H1 (cell line): ENCODE results near the gene TOP2A. TPM values are rescaled to one million over a fixed set of nuclear protein-coding genes. Genes with fewer than 3 reads are reported as not detected.

ENCODE experiments used
- CTCF ChIA-PET: fragments of 300-600 bp; sonication (Branson Sonifier 250); formaldehyde crosslinking; loops from one replicate; lab custom pipeline; 2021; ENCODE audit not compliant: partially characterized antibody; lab: Charles Lee
- POLR2A ChIA-PET: fragments of 300-600 bp; sonication (Branson Sonifier 250); formaldehyde crosslinking; loops from one replicate; lab custom pipeline; 2021; ENCODE audit warnings: inconsistent platforms; ENCODE audit not compliant: partially characterized antibody; lab: Charles Lee
- DNase-seq, 2 experiments: peaks; one replicate each; pipeline versions ENCODE4 v3.0.0 to v3.0.0-alpha.2; 2010 to 2022; ENCODE audit warnings: low spot score in 2 of 2, low read depth in 1 of 2, mixed read lengths in 1 of 2
- FAIRE-seq: peaks from 2 replicates; lab custom pipeline; 2011; peaks lifted over from hg19 to GRCh38; lab: Jason Lieb, UNC
- H2AFZ ChIP-seq: 2 replicates; pipeline ENCODE4 v1.8.1; 2012; ENCODE audit warnings: low read length, inconsistent platforms
- H2AK5ac ChIP-seq: 2 replicates; pipeline ENCODE4 v1.6.1; 2013; ENCODE audit warnings: low read depth, low read length
- H2BK120ac ChIP-seq: replicated peaks from 2 replicates; pipeline ENCODE3; 2013; ENCODE audit warnings: low read depth, low read length, inconsistent platforms
- H2BK12ac ChIP-seq: 2 replicates; pipeline ENCODE4 v1.6.1; 2013; ENCODE audit warnings: low read depth, low read length
- H2BK15ac ChIP-seq: 2 replicates; pipeline ENCODE4 v1.6.1; 2013; ENCODE audit warnings: low read length
- H2BK20ac ChIP-seq: 2 replicates; pipeline ENCODE4 v1.6.1; 2013; ENCODE audit warnings: low read length
- H2BK5ac ChIP-seq: 2 replicates; pipeline ENCODE4 v1.6.1; 2013; ENCODE audit warnings: low read depth, low read length
- H3K14ac ChIP-seq: 2 replicates; pipeline ENCODE4 v1.6.1; 2013; ENCODE audit warnings: inconsistent platforms; ENCODE audit not compliant: insufficient read length
- H3K18ac ChIP-seq: 2 replicates; pipeline ENCODE4 v1.6.1; 2013; ENCODE audit warnings: low read length; ENCODE audit errors: extremely low read depth
- H3K23ac ChIP-seq: 2 replicates; pipeline ENCODE4 v1.6.1; 2013; ENCODE audit warnings: inconsistent platforms; ENCODE audit not compliant: insufficient read length
- H3K23me2 ChIP-seq: 2 replicates; pipeline ENCODE4 v1.6.1; 2013; ENCODE audit warnings: low read depth, low read length
- H3K27ac ChIP-seq: 2 replicates; pipeline ENCODE4 v1.6.1; 2011; ENCODE audit warnings: low read depth, low read length, inconsistent platforms
- H3K27me3 ChIP-seq, 4 experiments: replicated peaks in 1 of 4; 1 replicate in 1 of 4; 2 replicates in 3 of 4; pipeline versions ENCODE4 v1.6.1 to v1.8.1; 2011 to 2013; ENCODE audit warnings: low read length in 3 of 4, mild to moderate bottlenecking in 3 of 4, inconsistent platforms in 2 of 4, mixed read lengths in 2 of 4, moderate library complexity in 1 of 4; ENCODE audit not compliant: control insufficient read depth in 3 of 4, insufficient read depth in 3 of 4; ENCODE audit errors: extremely low read depth in 1 of 4
- H3K36me3 ChIP-seq, 4 experiments: 2 replicates each; pipeline versions ENCODE4 v1.6.1 to v1.8.1; 2011 to 2013; ENCODE audit warnings: mild to moderate bottlenecking in 4 of 4, low read length in 3 of 4, moderate library complexity in 2 of 4, control low read depth in 1 of 4, inconsistent platforms in 1 of 4; ENCODE audit not compliant: insufficient read depth in 4 of 4, control insufficient read depth in 2 of 4
- H3K4ac ChIP-seq: replicated peaks from 2 replicates; pipeline ENCODE3; 2013; ENCODE audit warnings: low read length, low read depth, mixed read lengths, inconsistent platforms; ENCODE audit not compliant: insufficient read length
- H3K4me1 ChIP-seq, 4 experiments: replicated peaks in 1 of 4; 1 replicate in 1 of 4; 2 replicates in 3 of 4; pipeline versions ENCODE4 v1.6.1 to v1.8.1; 2011 to 2013; ENCODE audit warnings: low read length in 3 of 4, inconsistent platforms in 2 of 4, mixed read lengths in 1 of 4; ENCODE audit not compliant: insufficient read depth in 4 of 4, control insufficient read depth in 3 of 4
- H3K4me2 ChIP-seq, 2 experiments: 2 replicates each; pipeline versions ENCODE4 v1.6.1 to v1.8.1; 2011 to 2013; ENCODE audit warnings: low read depth in 2 of 2, low read length in 2 of 2, control low read depth in 1 of 2, inconsistent platforms in 1 of 2, mild to moderate bottlenecking in 1 of 2; ENCODE audit not compliant: insufficient read depth in 1 of 2
- H3K4me3 ChIP-seq, 4 experiments: fragments of 200-600, 300-600 bp in 1 of 4; sonication (generic), shearing (Covaris generic), sonication (Bioruptor Twin) in 1 of 4; 2 replicates each; pipeline versions ENCODE4 v1.5.1 to v1.8.1; 2011 to 2016; ENCODE audit warnings: low read length in 4 of 4, low read depth in 3 of 4, control low read depth in 2 of 4, inconsistent platforms in 2 of 4, mild to moderate bottlenecking in 2 of 4, mixed read lengths in 1 of 4, moderate library complexity in 1 of 4; ENCODE audit not compliant: insufficient read depth in 2 of 4; ENCODE audit errors: extremely low read depth in 1 of 4
- H3K56ac ChIP-seq: replicated peaks from 2 replicates; pipeline ENCODE3; 2013; ENCODE audit warnings: low read depth, mild to moderate bottlenecking, mixed read lengths, low read length, inconsistent platforms; ENCODE audit not compliant: insufficient read length
- H3K79me1 ChIP-seq: 2 replicates; pipeline ENCODE4 v1.6.1; 2013; ENCODE audit warnings: low read depth, low read length, control low read depth
- H3K79me2 ChIP-seq, 2 experiments: 2 replicates each; pipeline versions ENCODE4 v1.6.1 to v1.8.1; 2012 to 2013; ENCODE audit warnings: low read length in 2 of 2, mild to moderate bottlenecking in 2 of 2, inconsistent platforms in 1 of 2; ENCODE audit not compliant: insufficient read depth in 2 of 2, control insufficient read depth in 1 of 2
- H3K9ac ChIP-seq, 4 experiments: replicated peaks in 1 of 4; 1 replicate in 1 of 4; 2 replicates in 3 of 4; pipeline versions ENCODE4 v1.6.1 to v1.8.1; 2011 to 2013; ENCODE audit warnings: low read depth in 3 of 4, low read length in 3 of 4, control low read depth in 2 of 4, mild to moderate bottlenecking in 2 of 4, moderate library complexity in 2 of 4, inconsistent platforms in 1 of 4; ENCODE audit errors: extremely low read depth in 1 of 4
- H3K9me3 ChIP-seq, 2 experiments: 2 replicates each; pipeline versions ENCODE4 v1.6.1 to v1.8.1; 2012 to 2013; ENCODE audit warnings: mild to moderate bottlenecking in 2 of 2, moderate library complexity in 2 of 2, control low read depth in 1 of 2, inconsistent platforms in 1 of 2, low read depth in 1 of 2, low read length in 1 of 2, mixed read lengths in 1 of 2; ENCODE audit not compliant: insufficient read depth in 2 of 2
- H4K20me1 ChIP-seq, 2 experiments: replicated peaks in 1 of 2; 2 replicates each; pipeline versions ENCODE3 to v1.8.1; 2011 to 2013; ENCODE audit warnings: inconsistent platforms in 2 of 2, low read length in 2 of 2, mild to moderate bottlenecking in 1 of 2; ENCODE audit not compliant: insufficient read depth in 2 of 2, control insufficient read depth in 1 of 2
- H4K5ac ChIP-seq: 2 replicates; pipeline ENCODE4 v1.6.1; 2013; ENCODE audit warnings: low read length, low read depth, mixed read lengths, inconsistent platforms; ENCODE audit not compliant: insufficient read length
- H4K8ac ChIP-seq: 2 replicates; pipeline ENCODE4 v1.8.0; 2013; ENCODE audit warnings: mild to moderate bottlenecking, moderate library complexity, low read length, inconsistent platforms; ENCODE audit not compliant: insufficient read depth; ENCODE audit errors: extremely low read depth
- H4K91ac ChIP-seq: replicated peaks from 2 replicates; pipeline ENCODE3; 2013; ENCODE audit warnings: low read length, mixed read lengths, inconsistent platforms; ENCODE audit not compliant: insufficient read length
- CTCF ChIP-seq, 3 experiments: IDR thresholded peaks; 1 replicate in 2 of 3; 2 replicates in 1 of 3; pipeline versions ENCODE4 v1.5.1 to v1.6.1; 2011; ENCODE audit warnings: low read length in 3 of 3, mild to moderate bottlenecking in 3 of 3, inconsistent platforms in 2 of 3, low read depth in 1 of 3, moderate library complexity in 1 of 3; ENCODE audit not compliant: insufficient read depth in 1 of 3; ENCODE audit errors: control extremely low read depth in 1 of 3
- HDAC2 ChIP-seq, 2 experiments: fragments of 300-600 bp in 1 of 2; sonication (generic) in 1 of 2; IDR thresholded peaks; 2 replicates each; pipeline ENCODE4 v1.6.1; 2011 to 2012; ENCODE audit warnings: low read depth in 2 of 2, low read length in 2 of 2, mild to moderate bottlenecking in 2 of 2, moderate library complexity in 2 of 2, borderline replicate concordance in 1 of 2, inconsistent platforms in 1 of 2
- SAP30 ChIP-seq: fragments of 300-600 bp; sonication (generic); IDR thresholded peaks from 2 replicates; pipeline ENCODE4 v1.7.1; 2012; ENCODE audit warnings: low read length, moderate library complexity, mild to moderate bottlenecking, inconsistent platforms; ENCODE audit not compliant: insufficient read depth, insufficient replicate concordance
- WGBS, 2 experiments: shearing (Covaris generic) in 1 of 2; methylation state at CpG; one replicate each; pipeline versions ENCODE4 v1.1.6 to v1.1.7; 2013 to 2015; ENCODE audit warnings: low lambda C conversion rate in 2 of 2, mixed read lengths in 2 of 2, inconsistent platforms in 1 of 2, low coverage in 1 of 2, missing lambda C conversion rate in 1 of 2; ENCODE audit not compliant: insufficient replicate concordance in 2 of 2, insufficient coverage in 1 of 2, insufficient read length in 1 of 2; ENCODE audit errors: extremely low coverage in 1 of 2, missing lambda C conversion rate in 1 of 2; 5-methylcytosine and 5-hydroxymethylcytosine counted together
- polyA plus RNA-seq, 7 experiments: library from polyadenylated mRNA; depleted of rRNA in 3 of 7; stranded (reverse) in 5 of 7; unstranded in 2 of 7; fragments of >200 nt in 5 of 7; fragments of 200-250 nt in 2 of 7; gene quantifications; 1 replicate in 5 of 7; 2 replicates in 1 of 7; 4 replicates in 1 of 7; pipeline versions ENCODE4 v1.2.1 to v1.2.3, GENCODE V29; 2011 to 2013; ENCODE audit warnings: missing spikeins in 2 of 7, mixed read lengths in 2 of 7
- total RNA-seq: library from RNA; stranded (reverse); fragmentation: NEBNext Ultra II Directional; extraction: Animal tissue kit (Norgen Biotek cat#: 25700); gene quantifications from 2 replicates; pipeline ENCODE4 v1.2.1, GENCODE V29; 2021

Gene TOP2A
- total and polyA plus RNA-seq, 2 of the 8 experiments (the other 6 are each of a cell fraction or from before 2014, with no cell fraction given) = 83.1 to 291 TPM

DNA sequence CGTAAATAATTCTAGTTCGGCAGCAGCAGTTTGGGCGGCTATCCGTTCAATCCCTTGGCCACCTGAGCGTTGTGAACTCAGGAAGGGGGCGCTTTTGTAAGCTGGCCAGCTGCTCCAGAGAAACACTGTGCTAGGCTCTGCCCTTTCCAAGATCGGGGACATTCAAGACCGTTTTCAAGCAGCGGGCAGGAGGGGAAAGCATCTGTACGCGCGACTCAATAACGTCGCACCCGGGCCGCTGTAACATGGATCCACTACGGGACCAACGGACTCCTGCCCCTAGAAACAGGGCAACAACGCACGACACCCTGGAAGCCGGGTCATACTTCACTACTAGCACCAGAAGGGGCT lies 463 bp downstream of the TOP2A start:
- Histone ChIP-seq H3K4me2 (peak overlapping the region; percentile 80 to 83), H3K23me2 (peaks cover 5% of the 10 kb centered on the region), H2AK5ac (no peak overlapping the region)
- TF ChIP-seq SAP30 (no peak), CTCF (IDR thresholded peaks at IDR 0.05; ENCODE audit: control extremely low read depth in 1 of 3, insufficient read depth in 1 of 3, low read depth in 1 of 3, low read length in 3 of 3) (no peak), HDAC2 (IDR thresholded peaks at IDR 0.05; ENCODE audit: borderline replicate concordance in 1 of 2, low read depth in 2 of 2, low read length in 2 of 2) (peak in 1 of 2 experiments; percentile 80; a peak in 1 of 4 replicates)
- TF ChIP-seq, all 59 proteins: peak for 1
- Histone ChIP-seq H2BK12ac (no peak overlapping the region), H4K5ac (peak overlapping the region; percentile 40), H4K8ac (no peak overlapping the region; the same call in 1 of the 2 replicates), H2BK120ac (no peak overlapping the region), H3K36me3 (peaks cover 6 to 42% (median 27%) of the 10 kb centered on the region in 4 experiments), H4K20me1 (peaks cover 3 to 5% of the 10 kb centered on the region in 2 experiments), H3K9ac (peak overlapping the region; percentile 61 to 84 (median 69)), H2BK15ac (no peak overlapping the region), H3K27ac (peak overlapping the region; percentile 55; the same call in 1 of the 2 replicates), H3K23ac (no peak overlapping the region), H3K56ac (peak overlapping the region; percentile 21), H3K4me3 (peak overlapping the region; percentile 81 to 97 (median 95)), H3K9me3 (no peaks in the 10 kb centered on the region), H3K79me1 (no peaks in the 10 kb centered on the region), H3K4me1 (peaks cover 2 to 10% (median 6%) of the 10 kb centered on the region in 4 experiments), H3K4ac (no peak overlapping the region), H3K79me2 (peaks cover 0 to 31% of the 10 kb centered on the region in 2 experiments; a peak in 2 of 4 replicates), H3K14ac (no peak overlapping the region), H2AFZ (peak overlapping the region; percentile 46; the same call in 1 of the 2 replicates), H3K18ac (peak overlapping the region; percentile 78), H2BK5ac (peak overlapping the region; percentile 66), H4K91ac (peak overlapping the region; percentile 41), H2BK20ac (no peak overlapping the region), H3K27me3 (no peaks in the 10 kb centered on the region)
- DNase-seq (no peak), FAIRE-seq (no peak)
- ChIA-PET POLR2A (interaction anchor here (0.8 to 2.4 kb wide), 13 partner anchors 10 to 143 kb away, joined by 3 to 11 read pairs (median 5); partner anchors contain the start of gene IGFBP4), CTCF (interaction anchor here (0.6 to 5.8 kb wide), 18 partner anchors 8 to 143 kb away, joined by 3 to 32 read pairs (median 4); no protein-coding TSS in a partner anchor)
- WGBS, 2 experiments = 1% methylated on average over 21 of the region's 21 CpGs; no CpG with 5 or more reads in 1 of the 2 experiments
